ENCODE data around the gene SMIM35.

DNA sequence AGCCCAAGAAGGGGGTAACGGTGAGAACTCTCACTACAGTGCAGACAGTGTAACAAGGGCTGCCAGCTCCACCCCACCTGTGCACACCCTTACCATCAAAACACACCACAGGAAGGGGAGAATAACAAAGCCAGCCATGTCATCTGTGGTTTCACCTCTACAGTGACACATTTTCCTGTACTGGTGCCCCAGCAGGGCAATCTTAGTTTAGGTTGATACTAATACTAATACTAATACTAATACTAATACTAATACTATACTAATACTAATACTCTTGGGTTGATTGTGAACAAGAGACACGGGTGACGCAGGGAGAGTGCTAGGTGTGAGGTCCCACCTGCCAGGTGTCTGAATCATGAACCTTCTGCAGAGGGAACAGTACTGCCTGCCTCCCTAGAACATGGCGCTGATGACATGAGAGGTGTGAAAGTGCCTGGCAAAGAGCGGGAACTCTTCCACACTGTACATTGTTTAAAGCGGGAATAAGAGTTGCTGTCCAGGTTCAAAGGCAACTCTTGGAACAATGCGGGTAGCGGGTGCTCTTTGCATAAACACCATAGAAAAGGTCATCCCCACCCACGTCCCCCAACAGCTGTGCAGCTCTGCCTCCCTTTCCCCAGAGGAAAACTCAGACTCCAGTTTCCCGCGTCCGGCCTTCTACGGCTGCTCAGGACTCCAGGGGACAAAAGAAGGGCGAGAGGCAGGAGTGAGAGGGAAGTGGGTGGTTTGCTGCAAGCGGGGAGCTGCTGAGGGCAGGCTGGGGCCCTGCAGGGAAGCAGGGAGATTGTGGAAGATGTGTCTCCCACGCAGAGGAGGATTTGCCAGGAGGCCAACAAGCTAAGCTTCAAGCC lies 34.9 kb downstream of the SMIM35 start:
- TF ChIP-seq, protein P1, sequence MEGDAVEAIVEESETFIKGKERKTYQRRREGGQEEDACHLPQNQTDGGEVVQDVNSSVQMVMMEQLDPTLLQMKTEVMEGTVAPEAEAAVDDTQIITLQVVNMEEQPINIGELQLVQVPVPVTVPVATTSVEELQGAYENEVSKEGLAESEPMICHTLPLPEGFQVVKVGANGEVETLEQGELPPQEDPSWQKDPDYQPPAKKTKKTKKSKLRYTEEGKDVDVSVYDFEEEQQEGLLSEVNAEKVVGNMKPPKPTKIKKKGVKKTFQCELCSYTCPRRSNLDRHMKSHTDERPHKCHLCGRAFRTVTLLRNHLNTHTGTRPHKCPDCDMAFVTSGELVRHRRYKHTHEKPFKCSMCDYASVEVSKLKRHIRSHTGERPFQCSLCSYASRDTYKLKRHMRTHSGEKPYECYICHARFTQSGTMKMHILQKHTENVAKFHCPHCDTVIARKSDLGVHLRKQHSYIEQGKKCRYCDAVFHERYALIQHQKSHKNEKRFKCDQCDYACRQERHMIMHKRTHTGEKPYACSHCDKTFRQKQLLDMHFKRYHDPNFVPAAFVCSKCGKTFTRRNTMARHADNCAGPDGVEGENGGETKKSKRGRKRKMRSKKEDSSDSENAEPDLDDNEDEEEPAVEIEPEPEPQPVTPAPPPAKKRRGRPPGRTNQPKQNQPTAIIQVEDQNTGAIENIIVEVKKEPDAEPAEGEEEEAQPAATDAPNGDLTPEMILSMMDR (IDR thresholded peaks at IDR 0.05; ENCODE audit: insufficient read depth, low read length, poor library complexity, severe bottlenecking), result no peak
- TF ChIP-seq EZH2phosphoT487 (conservative IDR thresholded peaks at IDR 0.05; ENCODE audit: low read length), result no peak

Data from SU-DHL-6 (cell line).